Sigmoid colon (tissue), 4 donors: ENCODE data around the gene C12orf43.

Experiments
- POLR2A ChIP-seq, 2 donors: fragments of 450-650 bp; IDR thresholded peaks; one replicate each; pipeline ENCODE4 v1.6.1; 2016; ENCODE audit warnings: antibody characterized with exemption in 2 of 2, mild to moderate bottlenecking in 2 of 2, moderate library complexity in 2 of 2
- POLR2AphosphoS5 ChIP-seq, 4 donors: sonication (generic); formaldehyde crosslinking; IDR thresholded peaks; one replicate each; pipeline ENCODE4 v1.6.1; 2017; ENCODE audit warnings: antibody characterized with exemption in 4 of 4
- TF ChIP-seq, protein P1 (sequence below), 4 experiments: fragments of 450-650 bp in 3 of 4; fragments of 200-600 bp in 1 of 4; IDR thresholded peaks; one replicate each; pipeline ENCODE4 v1.5.1; 2016 to 2019; ENCODE audit warnings: antibody characterized with exemption in 4 of 4, mild to moderate bottlenecking in 3 of 4, moderate library complexity in 2 of 4

DNA sequence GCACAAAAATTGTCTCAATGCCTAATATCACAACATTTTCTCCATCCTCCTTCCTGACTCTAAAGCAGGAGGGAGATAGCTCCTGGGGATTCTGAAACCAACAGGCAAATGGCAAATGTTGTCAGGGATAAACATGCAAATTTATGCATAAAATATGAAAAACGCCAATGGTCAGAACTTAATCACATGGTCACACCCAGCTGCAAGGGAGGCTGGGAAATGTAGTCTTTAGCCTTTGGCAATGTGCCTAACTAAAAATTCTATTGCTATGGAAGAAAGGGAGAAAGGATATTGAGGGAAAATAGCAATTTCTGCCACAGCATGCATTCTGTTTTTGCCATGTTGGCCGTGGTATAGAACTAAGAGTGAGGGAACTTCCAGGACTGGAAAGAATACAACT is 34.4 kb upstream of the C12orf43 start:
- TF ChIP-seq, protein P1, sequence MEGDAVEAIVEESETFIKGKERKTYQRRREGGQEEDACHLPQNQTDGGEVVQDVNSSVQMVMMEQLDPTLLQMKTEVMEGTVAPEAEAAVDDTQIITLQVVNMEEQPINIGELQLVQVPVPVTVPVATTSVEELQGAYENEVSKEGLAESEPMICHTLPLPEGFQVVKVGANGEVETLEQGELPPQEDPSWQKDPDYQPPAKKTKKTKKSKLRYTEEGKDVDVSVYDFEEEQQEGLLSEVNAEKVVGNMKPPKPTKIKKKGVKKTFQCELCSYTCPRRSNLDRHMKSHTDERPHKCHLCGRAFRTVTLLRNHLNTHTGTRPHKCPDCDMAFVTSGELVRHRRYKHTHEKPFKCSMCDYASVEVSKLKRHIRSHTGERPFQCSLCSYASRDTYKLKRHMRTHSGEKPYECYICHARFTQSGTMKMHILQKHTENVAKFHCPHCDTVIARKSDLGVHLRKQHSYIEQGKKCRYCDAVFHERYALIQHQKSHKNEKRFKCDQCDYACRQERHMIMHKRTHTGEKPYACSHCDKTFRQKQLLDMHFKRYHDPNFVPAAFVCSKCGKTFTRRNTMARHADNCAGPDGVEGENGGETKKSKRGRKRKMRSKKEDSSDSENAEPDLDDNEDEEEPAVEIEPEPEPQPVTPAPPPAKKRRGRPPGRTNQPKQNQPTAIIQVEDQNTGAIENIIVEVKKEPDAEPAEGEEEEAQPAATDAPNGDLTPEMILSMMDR (IDR thresholded peaks at IDR 0.05): no peak
- TF ChIP-seq POLR2AphosphoS5 (IDR thresholded peaks at IDR 0.05) (no peak), POLR2A (IDR thresholded peaks at IDR 0.05) (no peak)
